IPS-NIHi11 (cell line): Measurements from ENCODE around the gene ATP2B2.

Source experiments
- DNase-seq: peaks from one replicate; pipeline ENCODE4 v3.0.0; 2012; ENCODE audit warnings: mixed read lengths, low spot score

The ATP2B2 gene

GRCh38 chr3:10493202-10493589, 12.2 kb downstream of the ATP2B2 start:
- DNase-seq = no peak

- DNase-seq = no peak
These were observed 12.8 kb downstream of the ATP2B2 start for GRCh38 chr3:10492364-10493201.

- DNase-seq = no peak
These were observed 15.5 kb downstream of the ATP2B2 start for GRCh38 chr3:10489746-10490483.

GRCh38 chr3:10487988-10488633, 17.3 kb downstream of the ATP2B2 start:
- no peak for DNase-seq

- no peak for DNase-seq
These were observed 19.6 kb downstream of the ATP2B2 start for GRCh38 chr3:10485806-10486205.

GRCh38 chr3:10485380-10485779, 20.0 kb downstream of the ATP2B2 start:
- no peak for DNase-seq

- no peak for DNase-seq
These were observed 20.7 kb downstream of the ATP2B2 start for GRCh38 chr3:10484709-10485108.

- no peak for DNase-seq
These were observed 21.6 kb downstream of the ATP2B2 start for GRCh38 chr3:10483686-10484345.

GRCh38 chr3:10483364-10483675, 22.1 kb downstream of the ATP2B2 start:
- no peak for DNase-seq

GRCh38 chr3:10482631-10483363, 22.6 kb downstream of the ATP2B2 start:
- no peak for DNase-seq

GRCh38 chr3:10480871-10481378, 24.5 kb downstream of the ATP2B2 start:
- no peak for DNase-seq

GRCh38 chr3:10479311-10479710, 26.1 kb downstream of the ATP2B2 start:
- no peak for DNase-seq

GRCh38 chr3:10475983-10476382, 29.4 kb downstream of the ATP2B2 start:
- DNase-seq = no peak

GRCh38 chr3:10474847-10475246, 30.5 kb downstream of the ATP2B2 start:
- DNase-seq = no peak

- no peak for DNase-seq
These were observed 31.1 kb downstream of the ATP2B2 start for GRCh38 chr3:10474275-10474646.

- no peak for DNase-seq
These were observed 31.7 kb downstream of the ATP2B2 start for GRCh38 chr3:10473581-10474274.

GRCh38 chr3:10472877-10473440, 32.4 kb downstream of the ATP2B2 start:
- DNase-seq = no peak

GRCh38 chr3:10471054-10471688, 34.2 kb downstream of the ATP2B2 start:
- peak; percentile 62 for DNase-seq

GRCh38 chr3:10470120-10471053, 35.0 kb downstream of the ATP2B2 start:
- DNase-seq = peak; percentile 76
